Measurements from ENCODE around the gene CMYA5.
A peak's percentile ranks its signal among the peaks of the same experiment; 100 is the strongest.
"Not testable (repeated sequence)": the region's sequence is repeated elsewhere in the genome, so short reads cannot be mapped to it uniquely, and the experiment has no call there.

Gene CMYA5

GRCh38 chr5:79689541-79690466 lies at the start of gene CMYA5:
Gene CMYA5 (plus strand): TSS chr5:79689836. CDS start chr5:79689908, 72 bp downstream.
- no peak for DNase-seq

- DNase-seq: no peak
Observed at GRCh38 chr5:79640571-79641055, 49.0 kb upstream of the CMYA5 start.

DNA sequence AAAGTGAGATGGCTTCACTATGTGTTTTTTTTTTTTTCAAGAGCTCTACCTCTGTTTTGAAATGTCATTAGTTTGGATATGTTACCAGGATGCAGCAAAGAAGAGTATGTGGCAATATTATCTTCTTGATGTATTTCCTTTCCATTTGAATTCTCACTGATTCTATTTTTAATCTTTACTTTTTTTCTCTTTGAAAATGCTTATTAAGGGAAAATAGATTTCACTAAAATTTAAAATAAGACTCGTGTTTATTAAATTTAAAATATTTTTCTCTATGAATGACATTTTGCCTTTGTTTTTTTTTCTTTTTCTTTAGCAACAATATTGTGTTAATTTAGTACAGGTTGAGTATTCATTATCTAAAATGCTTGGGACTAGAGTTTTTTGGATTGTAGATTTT lies 48.2 kb upstream of the CMYA5 start:
- DNase-seq: no peak

- no peak for DNase-seq
Observed at GRCh38 chr5:79642210-79642609, 47.4 kb upstream of the CMYA5 start.

- DNase-seq: no peak
Observed at GRCh38 chr5:79653843-79654242, 35.8 kb upstream of the CMYA5 start.

GRCh38 chr5:79663212-79663611 lies 26.4 kb upstream of the CMYA5 start:
- DNase-seq: no peak

DNA sequence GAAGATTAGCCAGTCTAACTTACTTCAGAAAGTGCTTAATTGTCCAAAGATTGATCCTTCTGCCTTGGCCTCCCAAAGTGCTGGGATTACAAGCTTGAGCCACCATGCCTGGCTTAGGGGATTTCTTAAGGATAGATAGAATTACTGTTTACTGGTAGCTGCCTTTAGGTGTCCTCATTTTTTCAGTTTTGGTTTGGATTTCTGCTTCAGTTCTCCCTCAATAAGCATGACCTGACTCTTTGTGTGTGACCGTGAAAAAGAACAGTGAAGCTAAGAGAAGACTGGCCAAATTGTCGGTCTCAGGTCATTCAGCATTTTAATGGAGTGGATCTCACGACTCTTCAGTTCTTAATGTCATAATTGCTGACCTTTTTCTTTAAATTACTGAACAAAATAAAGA lies 22.9 kb upstream of the CMYA5 start:
- peak; percentile 47 for DNase-seq

DNA sequence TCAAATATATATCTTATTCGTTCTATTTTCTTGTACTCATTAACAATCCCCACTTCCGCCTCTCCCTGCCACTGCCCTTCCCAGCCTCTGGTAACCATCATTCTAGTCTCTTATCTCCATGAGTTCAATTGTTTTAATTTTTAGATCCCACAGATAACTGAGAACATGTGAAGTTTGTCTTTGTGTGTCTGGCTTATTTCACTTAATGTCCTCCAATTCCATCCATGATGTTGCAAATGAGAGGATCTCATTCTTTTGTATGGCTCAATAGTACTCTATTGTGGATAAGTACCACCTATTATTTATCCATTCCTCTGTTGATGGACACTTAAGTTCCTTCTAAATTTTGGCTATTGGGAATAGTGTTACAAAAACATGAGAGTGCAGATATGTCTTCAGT lies 17.2 kb upstream of the CMYA5 start:
- DNase-seq: no peak

DNA sequence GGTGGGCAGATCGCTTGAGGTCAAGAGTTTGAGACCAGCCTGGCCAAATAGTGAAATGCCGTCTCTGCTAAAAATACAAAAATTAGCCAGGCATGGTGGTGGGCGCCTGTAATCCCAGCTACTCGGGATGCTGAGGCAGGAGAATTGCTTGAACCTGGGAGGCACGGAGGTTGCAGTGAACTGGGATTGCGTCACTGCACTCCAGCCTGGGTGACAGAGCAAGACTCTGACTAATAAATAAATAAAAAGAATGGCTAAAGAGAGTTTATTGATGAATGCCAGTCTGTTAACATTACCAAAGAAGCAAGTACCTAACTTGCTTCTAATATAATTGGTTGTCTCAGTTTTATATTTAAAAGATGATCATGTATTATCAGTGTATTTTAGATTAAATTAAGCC lies 13.3 kb upstream of the CMYA5 start:
- DNase-seq: not testable (repeated sequence)

- DNase-seq: not testable (repeated sequence)
Observed at GRCh38 chr5:79682102-79682501, 7.5 kb upstream of the CMYA5 start.

DNA sequence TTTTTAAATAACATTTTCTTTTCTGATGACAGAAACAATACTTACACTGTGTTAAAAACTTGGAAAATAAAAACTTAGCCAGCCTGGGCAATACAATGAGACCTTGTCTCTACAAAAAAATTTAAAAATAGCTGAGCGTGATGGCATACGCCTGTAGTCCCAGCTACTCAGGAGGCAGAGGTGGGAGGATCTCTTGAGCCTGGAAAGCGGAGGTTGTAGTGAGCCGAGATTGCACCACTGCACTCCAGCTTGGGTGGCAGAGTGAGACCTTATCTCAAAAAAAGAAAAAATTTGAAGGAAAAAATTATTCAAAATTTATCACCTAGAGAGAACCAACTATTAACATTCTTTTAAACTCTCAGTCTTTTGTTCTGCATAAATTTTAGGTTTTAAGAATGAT lies 4.9 kb upstream of the CMYA5 start:
- DNase-seq: no peak

DNA sequence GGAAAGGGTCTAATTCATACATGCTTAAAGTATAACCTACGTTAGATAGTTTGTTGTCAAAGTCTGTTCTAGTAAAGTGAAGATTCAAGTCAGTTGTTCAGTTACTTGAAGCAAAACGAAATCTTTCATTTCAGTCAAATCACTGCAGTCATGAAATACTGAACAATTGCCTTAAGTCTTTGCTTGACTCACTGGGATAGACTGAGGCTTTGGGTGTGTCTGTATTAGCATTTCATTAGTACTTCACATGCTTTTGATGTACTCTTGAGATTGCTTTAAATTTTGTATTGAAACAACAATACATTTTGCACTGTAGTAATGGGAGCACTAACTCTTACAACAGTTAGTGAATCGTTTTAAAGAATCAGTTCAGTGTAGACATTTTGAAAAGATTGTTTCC lies 4.0 kb upstream of the CMYA5 start:
- DNase-seq: no peak

GRCh38 chr5:79686799-79687198 lies 2.8 kb upstream of the CMYA5 start:
- DNase-seq: no peak

- no peak for DNase-seq
Observed at GRCh38 chr5:79687889-79688288, 1.7 kb upstream of the CMYA5 start.

DNA sequence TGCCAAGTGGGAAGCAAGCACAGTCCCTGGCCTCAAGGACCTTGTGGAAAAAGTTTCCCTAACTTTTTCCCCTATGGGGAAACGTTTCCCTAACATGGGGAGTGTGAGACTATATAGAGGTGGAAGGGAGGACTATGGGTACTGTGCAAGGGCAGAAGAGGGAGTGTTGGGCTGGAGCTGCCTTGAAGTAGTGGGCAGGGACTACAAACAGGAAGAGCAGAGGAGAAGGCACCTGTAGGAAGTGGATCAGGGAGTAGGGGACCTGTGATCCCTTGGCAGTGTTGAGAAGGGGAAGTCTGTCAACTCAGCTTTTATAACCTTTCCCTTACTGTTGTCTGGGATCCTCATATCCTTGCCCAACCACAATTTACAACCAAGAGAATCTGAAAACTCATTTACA lies 1.4 kb downstream of the CMYA5 start:
- DNase-seq: no peak

DNA sequence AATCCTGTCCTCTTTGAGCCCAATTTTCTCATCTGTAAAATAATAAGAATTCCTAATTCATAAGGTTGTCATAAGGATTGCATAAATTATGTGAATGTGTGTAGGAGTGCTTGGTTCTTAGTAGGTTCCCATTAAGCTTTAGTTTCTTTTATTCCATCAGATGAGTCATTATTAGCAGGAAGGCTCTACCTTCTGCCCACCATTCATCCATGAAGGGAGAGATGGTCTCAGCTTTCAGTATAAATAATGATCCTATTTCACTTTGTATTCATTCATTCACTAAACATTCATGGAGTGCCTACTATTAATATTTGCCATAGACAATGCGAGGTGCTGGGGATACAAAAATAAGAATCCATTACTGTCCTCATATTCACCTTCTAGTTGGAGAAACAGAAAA lies 3.0 kb downstream of the CMYA5 start:
- DNase-seq: no peak

- DNase-seq: no peak
Observed at GRCh38 chr5:79694183-79694582, 4.5 kb downstream of the CMYA5 start.

- DNase-seq: no peak
Observed at GRCh38 chr5:79694652-79695051, 5.0 kb downstream of the CMYA5 start.

- no peak for DNase-seq
Observed at GRCh38 chr5:79695526-79695925, 5.9 kb downstream of the CMYA5 start.

DNA sequence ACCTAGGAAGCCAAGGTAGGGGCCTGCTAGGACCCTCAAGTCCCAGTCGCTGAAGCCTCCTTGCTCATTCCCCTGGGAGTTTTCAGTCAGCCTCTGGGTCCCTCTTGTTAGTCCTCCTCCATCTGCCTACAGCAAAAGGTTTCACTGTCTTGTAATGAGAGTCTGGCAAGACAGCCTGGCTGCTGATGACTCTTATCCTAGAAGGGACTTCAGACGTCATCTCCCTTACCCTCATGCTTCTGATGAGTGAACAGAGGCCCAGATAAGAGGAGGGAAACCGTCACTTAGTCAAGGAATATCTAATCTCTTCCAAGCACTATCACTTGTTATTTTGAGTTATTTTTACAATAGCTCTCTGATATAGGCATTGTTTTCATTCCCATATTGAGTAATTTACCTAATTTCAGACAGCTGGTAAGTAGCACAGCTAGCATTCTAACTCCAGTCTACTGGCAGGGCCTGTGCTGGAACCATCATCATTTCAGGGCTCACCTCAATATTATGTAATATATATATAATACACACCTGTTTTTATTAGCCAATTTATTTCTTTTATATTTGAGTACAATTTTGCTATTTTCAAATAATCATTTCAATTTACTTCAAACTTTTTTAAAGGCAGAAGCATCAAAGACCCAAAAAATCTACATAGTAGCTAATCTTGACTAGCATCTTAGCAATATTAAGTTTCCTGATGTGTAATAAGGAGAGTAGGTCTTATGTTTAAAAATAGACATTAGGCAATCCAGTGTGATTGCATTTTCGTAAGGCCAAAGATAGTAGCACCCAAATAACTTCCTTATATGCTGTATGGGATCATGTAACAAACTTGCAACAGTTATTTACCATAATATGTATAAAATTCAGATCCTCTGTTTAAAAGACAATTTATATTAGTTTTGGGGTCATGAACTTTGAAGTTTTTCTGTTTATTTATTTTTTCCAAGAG lies 7.9 kb downstream of the CMYA5 start:
- DNase-seq: peak; percentile 6

GRCh38 chr5:79699763-79700400 lies 10.2 kb downstream of the CMYA5 start:
- DNase-seq: no peak

- DNase-seq: peak; percentile 30
Observed at GRCh38 chr5:79702606-79703380, 13.2 kb downstream of the CMYA5 start.

DNA sequence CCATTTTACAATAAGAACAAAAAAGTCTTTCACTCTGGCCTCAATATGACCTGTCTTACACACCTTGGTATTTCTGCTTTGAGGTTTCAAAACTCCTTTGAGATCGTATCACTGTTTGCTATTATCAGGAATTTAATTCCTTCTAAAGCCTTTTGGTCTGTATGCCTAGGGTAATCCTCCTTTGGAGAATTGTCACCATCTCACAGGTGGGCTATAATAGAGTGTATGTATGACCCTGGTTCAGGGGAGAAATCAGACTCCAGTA lies 13.7 kb downstream of the CMYA5 start:
- DNase-seq: no peak

All from NCI-H82 (cell line).